BLaER1 treated with 17β-estradiol and CSF1 and Interleukin-3, amounts not matched to agents 10 nM and 100 nM (cell line): ENCODE data around the gene UBALD1.

Experiments
- H3K27ac ChIP-seq, 11 experiments: shearing (Covaris generic); formaldehyde crosslinking; 2 replicates each; pipeline ENCODE4 v1.8.1; 2022
- H3K27me3 ChIP-seq, 11 experiments: shearing (Covaris generic); formaldehyde crosslinking; 2 replicates each; pipeline ENCODE4 v1.8.1; 2022
- H3K36me3 ChIP-seq, 11 experiments: shearing (Covaris generic); formaldehyde crosslinking; 2 replicates each; pipeline ENCODE4 v1.8.1; 2022
- H3K4me1 ChIP-seq, 10 experiments: shearing (Covaris generic); formaldehyde crosslinking; 2 replicates each; pipeline ENCODE4 v1.8.1; 2022
- H3K4me2 ChIP-seq, 11 experiments: shearing (Covaris generic); formaldehyde crosslinking; 2 replicates each; pipeline ENCODE4 v1.8.1; 2022
- H3K4me3 ChIP-seq, 10 experiments: shearing (Covaris generic); formaldehyde crosslinking; 2 replicates each; pipeline ENCODE4 v1.8.1; 2022
- H3K9ac ChIP-seq, 11 experiments: shearing (Covaris generic); formaldehyde crosslinking; 2 replicates each; pipeline ENCODE4 v1.8.1; 2022
- H3K9me3 ChIP-seq, 11 experiments: shearing (Covaris generic); formaldehyde crosslinking; replicated peaks in 1 of 11; 2 replicates each; pipeline ENCODE4 v1.8.1; 2022
- H4K20me1 ChIP-seq, 11 experiments: shearing (Covaris generic); formaldehyde crosslinking; 2 replicates each; pipeline ENCODE4 v1.8.1; 2022
- Cebpa-rat ChIP-seq, 11 experiments: shearing (Covaris generic); IDR thresholded peaks; 2 replicates each; pipeline ENCODE4 v1.8.1; 2022

The UBALD1 gene

GRCh38 chr16:4572715-4573114, 42.0 kb downstream of the UBALD1 start:
- peaks cover 14 to 43% (median 36%) of the 10 kb centered on the region in 10 experiments for H3K4me1 ChIP-seq
- peak overlapping the region in 10 of 11 experiments; percentile 7 to 58 (median 38); a peak in 17 of 22 replicates for H3K4me2 ChIP-seq
- H3K36me3 ChIP-seq = no peaks in the 10 kb centered on the region
- no peaks in the 10 kb centered on the region for H4K20me1 ChIP-seq
- no peak overlapping the region for H3K27ac ChIP-seq
- H3K9ac ChIP-seq = no peak overlapping the region
- H3K9me3 ChIP-seq = no peaks in the 10 kb centered on the region
- no peak overlapping the region for H3K4me3 ChIP-seq
- H3K27me3 ChIP-seq = no peaks in the 10 kb centered on the region
- TF ChIP-seq Cebpa-rat (IDR thresholded peaks at IDR 0.05) = no peak

DNA sequence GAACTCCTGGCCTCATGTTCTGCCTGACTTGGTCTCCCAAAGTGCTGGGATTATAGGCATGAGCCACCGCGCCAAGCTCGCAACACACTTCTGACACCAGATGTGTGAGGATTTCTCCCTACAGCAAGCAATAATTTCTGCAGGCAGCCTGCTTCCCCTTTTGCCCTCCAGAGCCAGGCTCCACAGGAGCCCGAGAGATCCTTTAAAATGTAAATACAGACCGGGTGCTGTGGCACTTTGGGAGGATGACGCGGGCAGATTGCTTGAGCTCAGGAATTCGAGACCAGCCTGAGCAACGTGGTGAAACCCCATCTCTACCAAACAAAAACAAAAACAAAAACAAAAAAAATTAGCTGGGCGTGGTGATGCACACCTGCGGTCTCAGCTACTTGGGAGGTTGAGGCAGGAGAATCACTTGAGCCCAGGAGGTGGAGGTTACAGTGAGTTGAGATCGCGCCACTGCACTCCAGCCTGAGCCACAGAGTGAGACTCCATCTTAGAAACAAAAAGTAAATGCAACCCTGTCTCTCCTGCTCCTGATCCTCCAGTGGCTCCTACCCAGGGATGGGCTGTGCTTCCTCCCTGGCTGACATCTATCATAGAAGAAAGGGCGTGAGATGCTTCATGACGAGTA, 43.9 kb downstream of the UBALD1 start:
- Histone ChIP-seq H3K36me3 (no peaks in the 10 kb centered on the region), H3K9ac (no peak overlapping the region), H3K27ac (no peak overlapping the region), H3K4me3 (no peak overlapping the region), H4K20me1 (no peaks in the 10 kb centered on the region), H3K27me3 (no peaks in the 10 kb centered on the region), H3K4me1 (peaks cover 14 to 43% (median 36%) of the 10 kb centered on the region in 10 experiments), H3K4me2 (peak overlapping the region in 5 of 11 experiments; percentile 1 to 31 (median 21); a peak in 2 of 22 replicates), H3K9me3 (no peaks in the 10 kb centered on the region)
- TF ChIP-seq Cebpa-rat (IDR thresholded peaks at IDR 0.05) = no peak

- peaks cover 10 to 37% (median 29%) of the 10 kb centered on the region in 10 experiments for H3K4me1 ChIP-seq
- H3K27ac ChIP-seq = no peak overlapping the region
- H3K27me3 ChIP-seq = no peaks in the 10 kb centered on the region
- no peaks in the 10 kb centered on the region for H3K9me3 ChIP-seq
- H3K4me2 ChIP-seq = no peak overlapping the region
- H3K36me3 ChIP-seq = no peaks in the 10 kb centered on the region
- TF ChIP-seq Cebpa-rat (IDR thresholded peaks at IDR 0.05) = no peak
- no peaks in the 10 kb centered on the region for H4K20me1 ChIP-seq
- no peak overlapping the region for H3K9ac ChIP-seq
- H3K4me3 ChIP-seq = no peak overlapping the region
Measured at GRCh38 chr16:4570086-4570485, 44.6 kb downstream of the UBALD1 start.

GRCh38 chr16:4566144-4566543, 48.5 kb downstream of the UBALD1 start:
- TF ChIP-seq Cebpa-rat (IDR thresholded peaks at IDR 0.05) = no peak
- no peaks in the 10 kb centered on the region for H3K36me3 ChIP-seq
- no peaks in the 10 kb centered on the region for H3K27me3 ChIP-seq
- peaks cover 0 to 10% (median 2%) of the 10 kb centered on the region in 10 experiments; a peak in 9 of 20 replicates for H3K4me1 ChIP-seq
- no peak overlapping the region for H3K4me3 ChIP-seq
- no peak overlapping the region for H3K4me2 ChIP-seq
- H3K27ac ChIP-seq = no peak overlapping the region
- no peaks in the 10 kb centered on the region for H3K9me3 ChIP-seq
- no peak overlapping the region for H3K9ac ChIP-seq
- H4K20me1 ChIP-seq = no peaks in the 10 kb centered on the region

GRCh38 chr16:4564661-4565267, 49.9 kb downstream of the UBALD1 start:
- Histone ChIP-seq H3K4me3 (no peak overlapping the region), H3K4me1 (peaks cover 0 to 7% (median 0%) of the 10 kb centered on the region in 10 experiments; a peak in 4 of 20 replicates), H3K9ac (no peak overlapping the region), H3K9me3 (no peaks in the 10 kb centered on the region), H3K27ac (no peak overlapping the region), H3K4me2 (no peak overlapping the region), H4K20me1 (no peaks in the 10 kb centered on the region), H3K36me3 (no peaks in the 10 kb centered on the region), H3K27me3 (no peaks in the 10 kb centered on the region)
- peak in 4 of 11 experiments; percentile 12 to 53 (median 21); a peak in 2 of 22 replicates for TF ChIP-seq Cebpa-rat (IDR thresholded peaks at IDR 0.05)

DNA sequence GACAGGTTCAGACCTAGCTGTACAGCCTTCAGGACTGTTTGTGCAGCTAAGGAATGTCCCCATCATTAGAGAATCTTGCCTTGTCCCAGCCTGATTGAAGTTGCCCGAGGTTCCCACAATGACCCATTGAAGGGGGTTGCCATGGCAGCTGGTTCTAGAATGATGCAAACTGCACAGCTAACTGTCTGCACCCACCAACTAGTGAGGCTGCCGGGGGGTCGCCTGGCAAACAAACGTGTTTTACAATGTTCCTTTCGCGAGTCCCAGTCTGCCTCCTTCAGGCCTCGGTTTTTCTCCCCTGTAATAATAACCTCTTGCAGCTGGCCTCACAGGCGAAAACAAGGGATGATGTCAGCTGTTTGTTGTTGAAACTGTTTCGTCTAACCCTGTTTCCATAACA, 53.1 kb downstream of the UBALD1 start:
- Histone ChIP-seq H3K36me3 (no peaks in the 10 kb centered on the region), H3K4me3 (no peak overlapping the region), H4K20me1 (no peaks in the 10 kb centered on the region), H3K9ac (no peak overlapping the region), H3K9me3 (no peaks in the 10 kb centered on the region), H3K27ac (no peak overlapping the region), H3K4me1 (peaks cover 0 to 23% (median 11%) of the 10 kb centered on the region in 10 experiments; a peak in 18 of 20 replicates), H3K27me3 (0 out of 22 replicates have a peak, but pooled peaks cover 0 to 2% (median 0%) of the 10 kb centered on the region in 11 experiments), H3K4me2 (no peak overlapping the region)
- no peak for TF ChIP-seq Cebpa-rat (IDR thresholded peaks at IDR 0.05)
